HEK293 (cell line): ENCODE results near the gene SBSN.

Experiments
- HOXD13 ChIP-seq: sonication (generic); formaldehyde crosslinking; IDR thresholded peaks from 2 replicates; pipeline ENCODE4 v1.8.0; 2022; ENCODE audit warnings: missing genetic modification reagents, borderline replicate concordance
- KLF8 ChIP-seq: fragments of 450-650 bp; formaldehyde crosslinking; IDR thresholded peaks from 2 replicates; pipeline ENCODE4 v1.5.1; 2016; ENCODE audit warnings: missing biosample characterization, missing genetic modification characterization
- SCRT2 ChIP-seq: fragments of 450-650 bp; formaldehyde crosslinking; IDR thresholded peaks from 2 replicates; pipeline ENCODE4 v1.5.1; 2016; ENCODE audit warnings: missing biosample characterization, missing genetic modification characterization
- SP7 ChIP-seq: fragments of 450-650 bp; formaldehyde crosslinking; IDR thresholded peaks from 2 replicates; pipeline ENCODE4 v1.5.1; 2016; ENCODE audit warnings: missing biosample characterization, missing genetic modification characterization
- TRIM28 ChIP-seq: IDR thresholded peaks from 2 replicates; pipeline ENCODE4 v1.6.1; 2011; ENCODE audit warnings: low read length, control low read depth, borderline replicate concordance
- ZEB2 ChIP-seq: fragments of 450-650 bp; formaldehyde crosslinking; IDR thresholded peaks from 2 replicates; pipeline ENCODE4 v1.5.1; 2016; ENCODE audit warnings: missing biosample characterization, missing genetic modification characterization
- ZNF169 ChIP-seq: fragments of 450-650 bp; formaldehyde crosslinking; IDR thresholded peaks from 2 replicates; pipeline ENCODE4 v1.5.1; 2016; ENCODE audit warnings: missing biosample characterization, missing genetic modification characterization
- ZNF473 ChIP-seq: fragments of 450-650 bp; formaldehyde crosslinking; IDR thresholded peaks from 2 replicates; pipeline ENCODE4 v1.5.1; 2017; ENCODE audit warnings: missing biosample characterization, missing genetic modification characterization
- ZNF561 ChIP-seq: fragments of 450-650 bp; IDR thresholded peaks from 2 replicates; pipeline ENCODE4 v1.5.1; 2018; ENCODE audit warnings: missing biosample characterization, missing genetic modification characterization, borderline replicate concordance
- ZNF585B ChIP-seq: fragments of 450-650 bp; formaldehyde crosslinking; IDR thresholded peaks from 2 replicates; pipeline ENCODE4 v1.5.1; 2016; ENCODE audit warnings: missing biosample characterization, missing genetic modification characterization
- ZNF623 ChIP-seq: fragments of 450-650 bp; formaldehyde crosslinking; IDR thresholded peaks from 2 replicates; pipeline ENCODE4 v1.5.1; 2016; ENCODE audit warnings: missing biosample characterization, missing genetic modification characterization
- ZNF629 ChIP-seq: fragments of 450-650 bp; formaldehyde crosslinking; IDR thresholded peaks from 2 replicates; pipeline ENCODE4 v1.5.1; 2017; ENCODE audit warnings: missing biosample characterization, missing genetic modification characterization
- ZNF768 ChIP-seq: fragments of 450-650 bp; formaldehyde crosslinking; IDR thresholded peaks from 2 replicates; pipeline ENCODE4 v1.5.1; 2018; ENCODE audit warnings: missing biosample characterization, mild to moderate bottlenecking, missing genetic modification characterization
- ZNF776 ChIP-seq: fragments of 450-650 bp; formaldehyde crosslinking; IDR thresholded peaks from 2 replicates; pipeline ENCODE4 v1.5.0; 2017; ENCODE audit warnings: missing biosample characterization, missing genetic modification characterization, borderline replicate concordance
- ZNF791 ChIP-seq: fragments of 450-650 bp; formaldehyde crosslinking; IDR thresholded peaks from 2 replicates; pipeline ENCODE4 v1.5.1; 2016; ENCODE audit warnings: missing biosample characterization, missing genetic modification characterization
- ZNF837 ChIP-seq: fragments of 450-650 bp; formaldehyde crosslinking; IDR thresholded peaks from 2 replicates; pipeline ENCODE4 v1.5.1; 2016; ENCODE audit warnings: missing biosample characterization, missing genetic modification characterization
- TF ChIP-seq, protein P1 (sequence below): fragments of 450-650 bp; formaldehyde crosslinking; conservative IDR thresholded peaks from 2 replicates; pipeline ENCODE4 v1.5.1; 2016; ENCODE audit warnings: low read depth, missing biosample characterization, missing genetic modification characterization
- TF ChIP-seq, protein P2 (sequence below): fragments of 450-650 bp; formaldehyde crosslinking; optimal IDR thresholded peaks from 2 replicates; pipeline ENCODE3; 2016; ENCODE audit warnings: missing biosample characterization, mild to moderate bottlenecking, missing genetic modification characterization
- TF ChIP-seq, protein P3 (sequence below): fragments of 450-650 bp; formaldehyde crosslinking; IDR thresholded peaks from 2 replicates; pipeline ENCODE4 v1.5.1; 2016; ENCODE audit warnings: missing biosample characterization, missing genetic modification characterization, low read depth
- TF ChIP-seq, protein P4 (sequence below): fragments of 450-650 bp; formaldehyde crosslinking; IDR thresholded peaks from 2 replicates; pipeline ENCODE4 v1.5.1; 2016; ENCODE audit warnings: missing biosample characterization, missing genetic modification characterization, low read depth
- TF ChIP-seq, protein P5 (sequence below): fragments of 450-650 bp; formaldehyde crosslinking; IDR thresholded peaks from 2 replicates; pipeline ENCODE4 v1.5.1; 2017; ENCODE audit warnings: missing biosample characterization, mild to moderate bottlenecking, missing genetic modification characterization, moderate library complexity
- TF ChIP-seq, protein P6 (sequence below): fragments of 450-650 bp; formaldehyde crosslinking; IDR thresholded peaks from 2 replicates; pipeline ENCODE4 v1.5.1; 2017; ENCODE audit warnings: missing biosample characterization, missing genetic modification characterization
- TF ChIP-seq, protein P7 (sequence below): fragments of 450-650 bp; formaldehyde crosslinking; IDR thresholded peaks from 2 replicates; pipeline ENCODE4 v1.5.1; 2016; ENCODE audit warnings: missing biosample characterization, missing genetic modification characterization

The SBSN gene

DNA sequence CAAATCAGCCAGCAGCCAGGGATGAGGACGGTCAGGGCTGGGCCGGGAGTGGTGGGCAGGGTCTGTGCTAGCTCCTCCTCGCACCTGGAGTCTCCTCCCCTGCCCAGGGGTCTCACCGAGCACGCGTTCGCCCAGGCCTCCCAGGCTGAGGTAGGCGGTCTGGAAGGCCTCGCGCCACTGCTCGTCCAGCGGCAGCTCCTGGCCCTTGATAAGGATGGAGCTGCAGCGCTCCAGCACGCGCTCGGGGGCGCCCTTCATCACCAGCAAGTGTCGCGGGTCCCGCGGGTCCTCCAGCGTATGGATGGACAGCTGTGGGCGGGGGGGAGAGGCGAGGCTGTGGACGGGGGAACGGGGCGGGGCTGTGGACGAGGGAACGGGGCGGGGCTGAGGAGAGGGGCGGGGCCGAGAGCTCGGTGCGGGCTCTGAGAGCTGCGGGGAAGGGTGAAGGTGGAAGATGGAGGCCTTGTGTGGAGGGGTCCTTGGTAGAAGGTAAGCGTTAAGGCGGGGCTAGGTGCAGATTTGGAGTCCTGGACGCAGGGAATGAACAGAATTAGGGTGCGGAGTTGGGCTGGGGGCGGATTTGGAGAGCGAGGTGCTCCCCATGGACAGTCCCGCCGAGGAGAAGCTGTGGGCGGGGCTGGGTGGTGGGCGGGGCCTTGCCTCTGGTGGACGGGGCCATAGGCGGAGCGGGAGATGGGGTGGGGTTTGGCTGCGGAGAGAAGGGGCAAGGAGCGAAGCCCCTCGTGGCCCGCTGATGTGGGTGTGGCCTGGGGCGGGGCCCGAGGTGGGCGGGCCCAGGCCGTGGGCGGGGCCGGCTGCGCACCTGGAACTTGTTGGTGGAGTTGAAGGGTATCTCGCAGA, 29.7 kb upstream of the SBSN start (continued):
- TF ChIP-seq, protein P1, sequence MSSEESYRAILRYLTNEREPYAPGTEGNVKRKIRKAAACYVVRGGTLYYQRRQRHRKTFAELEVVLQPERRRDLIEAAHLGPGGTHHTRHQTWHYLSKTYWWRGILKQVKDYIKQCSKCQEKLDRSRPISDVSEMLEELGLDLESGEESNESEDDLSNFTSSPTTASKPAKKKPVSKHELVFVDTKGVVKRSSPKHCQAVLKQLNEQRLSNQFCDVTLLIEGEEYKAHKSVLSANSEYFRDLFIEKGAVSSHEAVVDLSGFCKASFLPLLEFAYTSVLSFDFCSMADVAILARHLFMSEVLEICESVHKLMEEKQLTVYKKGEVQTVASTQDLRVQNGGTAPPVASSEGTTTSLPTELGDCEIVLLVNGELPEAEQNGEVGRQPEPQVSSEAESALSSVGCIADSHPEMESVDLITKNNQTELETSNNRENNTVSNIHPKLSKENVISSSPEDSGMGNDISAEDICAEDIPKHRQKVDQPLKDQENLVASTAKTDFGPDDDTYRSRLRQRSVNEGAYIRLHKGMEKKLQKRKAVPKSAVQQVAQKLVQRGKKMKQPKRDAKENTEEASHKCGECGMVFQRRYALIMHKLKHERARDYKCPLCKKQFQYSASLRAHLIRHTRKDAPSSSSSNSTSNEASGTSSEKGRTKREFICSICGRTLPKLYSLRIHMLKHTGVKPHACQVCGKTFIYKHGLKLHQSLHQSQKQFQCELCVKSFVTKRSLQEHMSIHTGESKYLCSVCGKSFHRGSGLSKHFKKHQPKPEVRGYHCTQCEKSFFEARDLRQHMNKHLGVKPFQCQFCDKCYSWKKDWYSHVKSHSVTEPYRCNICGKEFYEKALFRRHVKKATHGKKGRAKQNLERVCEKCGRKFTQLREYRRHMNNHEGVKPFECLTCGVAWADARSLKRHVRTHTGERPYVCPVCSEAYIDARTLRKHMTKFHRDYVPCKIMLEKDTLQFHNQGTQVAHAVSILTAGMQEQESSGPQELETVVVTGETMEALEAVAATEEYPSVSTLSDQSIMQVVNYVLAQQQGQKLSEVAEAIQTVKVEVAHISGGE (tag by site-specific recombination): peak; percentile 65
- no peak for TF ChIP-seq ZNF561 (tag by site-specific recombination)
- TF ChIP-seq SCRT2 (tag by site-specific recombination): peak; percentile 92
- no peak for TF ChIP-seq ZNF169 (tag by site-specific recombination)
- TF ChIP-seq, protein P2, sequence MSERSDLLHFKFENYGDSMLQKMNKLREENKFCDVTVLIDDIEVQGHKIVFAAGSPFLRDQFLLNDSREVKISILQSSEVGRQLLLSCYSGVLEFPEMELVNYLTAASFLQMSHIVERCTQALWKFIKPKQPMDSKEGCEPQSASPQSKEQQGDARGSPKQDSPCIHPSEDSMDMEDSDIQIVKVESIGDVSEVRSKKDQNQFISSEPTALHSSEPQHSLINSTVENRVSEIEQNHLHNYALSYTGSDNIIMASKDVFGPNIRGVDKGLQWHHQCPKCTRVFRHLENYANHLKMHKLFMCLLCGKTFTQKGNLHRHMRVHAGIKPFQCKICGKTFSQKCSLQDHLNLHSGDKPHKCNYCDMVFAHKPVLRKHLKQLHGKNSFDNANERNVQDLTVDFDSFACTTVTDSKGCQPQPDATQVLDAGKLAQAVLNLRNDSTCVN (tag by site-specific recombination): peak; percentile 66
- peak; percentile 100 for TF ChIP-seq KLF8 (tag by site-specific recombination)
- TF ChIP-seq ZNF791: no peak
- TF ChIP-seq ZNF473 (tag by site-specific recombination): no peak
- TF ChIP-seq ZNF776 (tag by site-specific recombination): no peak
- TF ChIP-seq HOXD13: no peak
- peak; percentile 29; the same call in 1 of the 2 replicates for TF ChIP-seq ZNF629 (tag by site-specific recombination)
- TF ChIP-seq TRIM28: no peak
- TF ChIP-seq SP7 (tag by site-specific recombination): peak; percentile 79
- TF ChIP-seq, protein P3, sequence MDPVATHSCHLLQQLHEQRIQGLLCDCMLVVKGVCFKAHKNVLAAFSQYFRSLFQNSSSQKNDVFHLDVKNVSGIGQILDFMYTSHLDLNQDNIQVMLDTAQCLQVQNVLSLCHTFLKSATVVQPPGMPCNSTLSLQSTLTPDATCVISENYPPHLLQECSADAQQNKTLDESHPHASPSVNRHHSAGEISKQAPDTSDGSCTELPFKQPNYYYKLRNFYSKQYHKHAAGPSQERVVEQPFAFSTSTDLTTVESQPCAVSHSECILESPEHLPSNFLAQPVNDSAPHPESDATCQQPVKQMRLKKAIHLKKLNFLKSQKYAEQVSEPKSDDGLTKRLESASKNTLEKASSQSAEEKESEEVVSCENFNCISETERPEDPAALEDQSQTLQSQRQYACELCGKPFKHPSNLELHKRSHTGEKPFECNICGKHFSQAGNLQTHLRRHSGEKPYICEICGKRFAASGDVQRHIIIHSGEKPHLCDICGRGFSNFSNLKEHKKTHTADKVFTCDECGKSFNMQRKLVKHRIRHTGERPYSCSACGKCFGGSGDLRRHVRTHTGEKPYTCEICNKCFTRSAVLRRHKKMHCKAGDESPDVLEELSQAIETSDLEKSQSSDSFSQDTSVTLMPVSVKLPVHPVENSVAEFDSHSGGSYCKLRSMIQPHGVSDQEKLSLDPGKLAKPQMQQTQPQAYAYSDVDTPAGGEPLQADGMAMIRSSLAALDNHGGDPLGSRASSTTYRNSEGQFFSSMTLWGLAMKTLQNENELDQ (tag by site-specific recombination): no peak
- TF ChIP-seq, protein P4, sequence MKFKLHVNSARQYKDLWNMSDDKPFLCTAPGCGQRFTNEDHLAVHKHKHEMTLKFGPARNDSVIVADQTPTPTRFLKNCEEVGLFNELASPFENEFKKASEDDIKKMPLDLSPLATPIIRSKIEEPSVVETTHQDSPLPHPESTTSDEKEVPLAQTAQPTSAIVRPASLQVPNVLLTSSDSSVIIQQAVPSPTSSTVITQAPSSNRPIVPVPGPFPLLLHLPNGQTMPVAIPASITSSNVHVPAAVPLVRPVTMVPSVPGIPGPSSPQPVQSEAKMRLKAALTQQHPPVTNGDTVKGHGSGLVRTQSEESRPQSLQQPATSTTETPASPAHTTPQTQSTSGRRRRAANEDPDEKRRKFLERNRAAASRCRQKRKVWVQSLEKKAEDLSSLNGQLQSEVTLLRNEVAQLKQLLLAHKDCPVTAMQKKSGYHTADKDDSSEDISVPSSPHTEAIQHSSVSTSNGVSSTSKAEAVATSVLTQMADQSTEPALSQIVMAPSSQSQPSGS (tag by site-specific recombination): no peak
- no peak for TF ChIP-seq ZNF837 (tag by site-specific recombination)
- TF ChIP-seq ZNF768 (tag by site-specific recombination): no peak
- TF ChIP-seq, protein P5, sequence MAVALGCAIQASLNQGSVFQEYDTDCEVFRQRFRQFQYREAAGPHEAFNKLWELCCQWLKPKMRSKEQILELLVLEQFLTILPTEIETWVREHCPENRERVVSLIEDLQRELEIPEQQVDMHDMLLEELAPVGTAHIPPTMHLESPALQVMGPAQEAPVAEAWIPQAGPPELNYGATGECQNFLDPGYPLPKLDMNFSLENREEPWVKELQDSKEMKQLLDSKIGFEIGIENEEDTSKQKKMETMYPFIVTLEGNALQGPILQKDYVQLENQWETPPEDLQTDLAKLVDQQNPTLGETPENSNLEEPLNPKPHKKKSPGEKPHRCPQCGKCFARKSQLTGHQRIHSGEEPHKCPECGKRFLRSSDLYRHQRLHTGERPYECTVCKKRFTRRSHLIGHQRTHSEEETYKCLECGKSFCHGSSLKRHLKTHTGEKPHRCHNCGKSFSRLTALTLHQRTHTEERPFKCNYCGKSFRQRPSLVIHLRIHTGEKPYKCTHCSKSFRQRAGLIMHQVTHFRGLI (tag by site-specific recombination): no peak
- no peak for TF ChIP-seq ZNF623 (tag by site-specific recombination)
- TF ChIP-seq, protein P6, sequence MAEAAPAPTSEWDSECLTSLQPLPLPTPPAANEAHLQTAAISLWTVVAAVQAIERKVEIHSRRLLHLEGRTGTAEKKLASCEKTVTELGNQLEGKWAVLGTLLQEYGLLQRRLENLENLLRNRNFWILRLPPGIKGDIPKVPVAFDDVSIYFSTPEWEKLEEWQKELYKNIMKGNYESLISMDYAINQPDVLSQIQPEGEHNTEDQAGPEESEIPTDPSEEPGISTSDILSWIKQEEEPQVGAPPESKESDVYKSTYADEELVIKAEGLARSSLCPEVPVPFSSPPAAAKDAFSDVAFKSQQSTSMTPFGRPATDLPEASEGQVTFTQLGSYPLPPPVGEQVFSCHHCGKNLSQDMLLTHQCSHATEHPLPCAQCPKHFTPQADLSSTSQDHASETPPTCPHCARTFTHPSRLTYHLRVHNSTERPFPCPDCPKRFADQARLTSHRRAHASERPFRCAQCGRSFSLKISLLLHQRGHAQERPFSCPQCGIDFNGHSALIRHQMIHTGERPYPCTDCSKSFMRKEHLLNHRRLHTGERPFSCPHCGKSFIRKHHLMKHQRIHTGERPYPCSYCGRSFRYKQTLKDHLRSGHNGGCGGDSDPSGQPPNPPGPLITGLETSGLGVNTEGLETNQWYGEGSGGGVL (tag by site-specific recombination): no peak; the same call in 1 of the 2 replicates
- TF ChIP-seq ZNF585B (tag by site-specific recombination): no peak
- TF ChIP-seq, protein P7, sequence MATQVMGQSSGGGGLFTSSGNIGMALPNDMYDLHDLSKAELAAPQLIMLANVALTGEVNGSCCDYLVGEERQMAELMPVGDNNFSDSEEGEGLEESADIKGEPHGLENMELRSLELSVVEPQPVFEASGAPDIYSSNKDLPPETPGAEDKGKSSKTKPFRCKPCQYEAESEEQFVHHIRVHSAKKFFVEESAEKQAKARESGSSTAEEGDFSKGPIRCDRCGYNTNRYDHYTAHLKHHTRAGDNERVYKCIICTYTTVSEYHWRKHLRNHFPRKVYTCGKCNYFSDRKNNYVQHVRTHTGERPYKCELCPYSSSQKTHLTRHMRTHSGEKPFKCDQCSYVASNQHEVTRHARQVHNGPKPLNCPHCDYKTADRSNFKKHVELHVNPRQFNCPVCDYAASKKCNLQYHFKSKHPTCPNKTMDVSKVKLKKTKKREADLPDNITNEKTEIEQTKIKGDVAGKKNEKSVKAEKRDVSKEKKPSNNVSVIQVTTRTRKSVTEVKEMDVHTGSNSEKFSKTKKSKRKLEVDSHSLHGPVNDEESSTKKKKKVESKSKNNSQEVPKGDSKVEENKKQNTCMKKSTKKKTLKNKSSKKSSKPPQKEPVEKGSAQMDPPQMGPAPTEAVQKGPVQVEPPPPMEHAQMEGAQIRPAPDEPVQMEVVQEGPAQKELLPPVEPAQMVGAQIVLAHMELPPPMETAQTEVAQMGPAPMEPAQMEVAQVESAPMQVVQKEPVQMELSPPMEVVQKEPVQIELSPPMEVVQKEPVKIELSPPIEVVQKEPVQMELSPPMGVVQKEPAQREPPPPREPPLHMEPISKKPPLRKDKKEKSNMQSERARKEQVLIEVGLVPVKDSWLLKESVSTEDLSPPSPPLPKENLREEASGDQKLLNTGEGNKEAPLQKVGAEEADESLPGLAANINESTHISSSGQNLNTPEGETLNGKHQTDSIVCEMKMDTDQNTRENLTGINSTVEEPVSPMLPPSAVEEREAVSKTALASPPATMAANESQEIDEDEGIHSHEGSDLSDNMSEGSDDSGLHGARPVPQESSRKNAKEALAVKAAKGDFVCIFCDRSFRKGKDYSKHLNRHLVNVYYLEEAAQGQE (tag by site-specific recombination): peak; percentile 74
- 0 out of 2 replicates have a peak, but pooled peaks have one; percentile 44 for TF ChIP-seq ZEB2
